Dedifferentiated amniotic fluid mesenchymal stem cell (primary cell): ENCODE measurements around the gene KRT17.

Experiments used
- DNase-seq: peaks from one replicate; pipeline ENCODE4 v3.0.0-alpha.2; 2016; ENCODE audit errors: extremely low spot score

The KRT17 gene

GRCh38 chr17:41575336-41575735, 49.0 kb downstream of the KRT17 start:
- no peak for DNase-seq

GRCh38 chr17:41571561-41572434, 52.6 kb downstream of the KRT17 start, which contains the start of gene KRT9:
KRT9 (minus strand) TSS chr17:41572059; CDS start chr17:41571992, 67 bp downstream.
- no peak for DNase-seq
